NCI-H1436 (cell line): ENCODE data around the gene RPL32.

ENCODE experiments used
- DNase-seq: peaks from one replicate; lab custom pipeline; 2025; lab: John Stamatoyannopoulos, UW

RPL32 gene

DNA sequence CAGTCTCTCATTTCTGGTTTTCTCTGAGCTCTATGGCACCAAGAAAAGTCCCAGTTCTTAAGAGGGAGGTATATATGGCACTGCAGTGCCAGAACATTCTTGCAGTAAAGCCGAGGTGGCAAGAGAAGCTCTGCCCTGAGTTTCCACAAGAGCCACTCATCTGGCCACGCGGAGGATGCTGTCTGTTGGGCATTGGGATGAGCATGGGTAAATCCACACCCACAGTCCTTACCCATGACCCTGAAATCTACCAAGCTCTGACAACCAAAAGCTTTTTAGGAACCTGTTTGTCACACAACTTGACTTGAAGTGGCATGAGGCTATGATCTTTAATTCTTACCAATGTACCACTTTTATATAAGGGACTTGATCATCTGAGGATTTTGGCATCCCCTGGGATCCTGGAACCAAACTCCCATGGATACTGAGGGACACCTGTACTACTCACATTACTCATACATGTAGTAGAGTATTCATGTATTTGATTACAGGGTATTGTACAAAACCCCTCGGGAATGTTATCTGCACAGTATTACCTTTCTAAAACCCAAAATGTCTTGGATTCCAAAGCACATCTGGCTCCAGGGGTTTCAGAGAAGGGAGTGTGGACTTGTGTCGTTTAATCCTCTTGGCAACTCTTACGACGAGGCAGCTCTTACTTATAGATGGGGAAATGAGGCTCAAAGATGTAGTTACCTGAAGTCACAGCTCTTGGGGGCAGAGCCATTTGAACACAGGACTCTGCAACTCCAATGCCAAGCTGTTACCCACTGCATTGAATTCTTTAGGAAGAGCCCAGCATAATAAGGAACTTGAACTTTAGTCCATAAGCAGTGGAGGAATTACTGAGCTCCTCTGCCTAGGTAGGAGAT lies 8.8 kb downstream of the RPL32 start:
- no peak for DNase-seq

DNA sequence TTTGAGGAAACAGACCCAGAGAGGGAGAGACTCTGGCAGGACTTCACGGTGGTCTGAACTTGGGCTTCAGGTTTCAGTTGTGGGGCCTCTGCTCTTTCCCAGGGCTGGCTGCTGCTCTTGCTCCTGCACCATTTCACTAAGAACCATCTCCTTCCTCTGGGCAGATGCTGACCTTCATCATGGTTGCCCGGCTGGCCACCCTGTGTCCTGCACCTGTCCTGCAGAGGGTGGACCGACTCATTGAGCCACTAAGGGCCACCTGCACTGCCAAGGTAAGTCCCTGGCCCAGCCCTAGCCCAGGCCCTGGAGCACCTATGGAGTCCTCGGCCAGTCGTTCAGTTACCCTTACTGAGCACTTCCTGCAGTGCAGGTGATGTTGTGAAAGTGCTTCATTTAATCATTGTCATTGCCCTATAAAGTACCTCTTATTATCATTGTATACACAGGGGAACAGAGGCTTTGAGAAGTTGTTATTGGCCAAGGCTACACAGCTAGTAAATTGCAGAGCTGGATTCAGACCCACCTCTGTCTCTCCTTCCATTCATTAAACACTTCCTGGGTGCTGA lies 10.0 kb downstream of the RPL32 start:
- DNase-seq, result peak; percentile 43

DNA sequence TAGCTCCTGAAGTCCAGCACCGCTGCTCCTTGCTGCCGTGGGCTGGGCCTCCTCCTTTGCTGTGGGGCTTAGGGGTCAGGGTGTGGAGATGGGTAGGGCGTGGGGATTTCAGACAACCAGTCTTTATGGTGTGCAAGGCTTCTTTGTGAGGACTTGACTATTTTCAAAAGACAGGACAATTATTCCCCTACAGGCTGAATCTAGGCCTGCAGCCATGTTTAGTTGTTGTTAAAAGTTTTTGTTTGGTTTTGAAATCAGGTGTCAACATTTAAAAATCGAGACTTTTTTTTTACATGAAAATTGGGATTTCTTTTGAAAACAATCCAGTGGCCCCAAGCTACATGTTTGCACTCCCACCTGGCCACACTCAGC lies 10.6 kb downstream of the RPL32 start:
- DNase-seq, result no peak

DNA sequence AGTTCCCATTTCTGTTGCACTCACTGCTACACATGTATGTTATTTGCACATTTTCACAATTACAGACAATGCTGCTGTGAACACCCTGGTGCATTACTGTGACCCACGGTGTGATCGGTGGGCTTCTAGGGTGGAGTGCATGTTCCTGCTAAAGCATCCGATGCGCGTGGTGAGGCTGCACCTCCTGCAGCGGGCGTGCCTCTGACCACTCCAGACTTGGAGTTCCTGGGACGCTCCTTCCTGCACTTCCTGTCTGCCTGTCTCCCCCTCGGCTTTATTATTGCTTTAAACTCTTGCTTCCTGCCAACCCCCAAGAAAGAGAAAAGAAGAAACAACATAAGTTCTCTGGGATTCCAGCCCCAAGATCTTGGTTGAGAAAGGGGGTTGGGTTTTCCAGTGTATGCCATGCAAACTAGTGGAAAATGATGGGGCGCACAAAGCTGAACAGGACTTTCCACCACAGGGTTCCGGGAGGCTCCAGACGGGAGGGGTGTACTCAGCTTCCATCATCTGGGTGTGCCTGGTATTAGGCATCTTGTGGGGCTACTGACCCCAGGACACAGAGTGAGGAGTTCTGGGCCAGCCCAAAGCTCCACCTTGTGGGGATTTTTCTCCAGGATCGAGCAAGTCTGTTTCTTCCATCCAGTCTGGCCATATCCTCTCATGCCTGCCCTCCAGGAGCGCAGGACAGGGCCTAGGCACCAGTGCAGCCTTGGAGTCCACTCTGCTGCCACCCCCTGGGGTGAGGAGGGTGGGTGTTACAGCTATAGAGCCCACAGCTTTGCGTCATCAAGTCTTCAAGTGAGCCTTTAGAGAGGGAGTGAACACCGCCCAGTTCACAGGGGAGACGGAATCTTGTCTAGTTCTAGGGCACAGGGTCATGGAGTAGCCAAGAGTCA lies 11.2 kb downstream of the RPL32 start:
- no peak for DNase-seq

DNA sequence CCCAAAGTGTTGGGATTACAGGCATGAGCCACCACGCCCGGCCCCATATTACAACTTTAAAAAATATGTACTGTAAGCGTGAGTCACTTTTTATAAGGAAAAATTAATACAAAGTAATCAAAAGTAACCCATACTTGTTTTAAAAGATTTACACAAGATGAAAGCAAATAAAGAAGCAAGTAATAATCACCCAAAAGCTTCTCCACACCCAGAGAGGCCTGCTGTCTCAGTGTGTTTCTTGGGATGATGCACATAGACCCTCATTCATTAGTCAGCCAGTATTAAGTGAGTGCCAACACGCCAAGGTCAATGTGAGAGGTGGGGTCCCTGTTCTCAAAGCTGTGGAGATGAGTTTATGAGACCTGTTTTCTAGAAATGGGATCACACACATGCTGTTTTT lies 12.0 kb downstream of the RPL32 start:
- no peak for DNase-seq

DNA sequence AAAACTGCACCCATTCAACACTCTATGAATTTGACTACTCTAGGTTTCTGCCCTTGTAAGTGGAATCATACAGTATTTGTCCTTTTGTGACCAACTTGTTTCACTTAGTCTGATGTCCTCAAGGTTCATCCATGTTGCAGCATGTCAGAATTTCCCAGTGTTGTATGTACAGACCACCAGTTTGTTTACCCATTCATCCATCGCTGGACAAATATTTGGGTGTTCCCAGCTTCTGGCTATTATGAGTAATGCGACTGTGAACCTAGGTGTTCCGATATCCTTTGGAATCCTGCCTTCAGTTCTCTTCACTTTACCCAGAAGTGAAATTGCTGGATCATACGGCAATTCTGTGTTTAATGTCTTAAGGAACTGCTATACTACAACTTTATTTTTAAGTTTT lies 12.6 kb downstream of the RPL32 start:
- no peak for DNase-seq

DNA sequence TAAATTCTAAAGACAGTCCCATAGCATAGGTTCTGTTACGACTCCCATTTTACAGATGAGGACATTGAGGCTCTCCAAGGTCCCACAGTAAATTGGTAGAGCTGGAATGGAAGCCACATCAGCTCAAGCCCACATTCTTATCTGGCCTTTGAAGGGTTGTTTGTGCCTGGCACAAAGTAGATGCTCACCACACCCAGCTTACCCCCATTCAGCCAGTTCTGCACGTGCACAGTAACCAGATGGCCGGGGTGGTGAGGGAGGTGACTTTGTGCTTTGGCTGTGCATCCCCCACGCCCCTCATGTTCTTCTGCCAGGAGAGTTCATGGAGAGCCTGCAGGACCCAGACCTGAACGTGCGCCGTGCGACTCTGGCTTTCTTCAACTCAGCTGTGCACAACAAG lies 16.2 kb downstream of the RPL32 start:
- DNase-seq, result no peak

DNA sequence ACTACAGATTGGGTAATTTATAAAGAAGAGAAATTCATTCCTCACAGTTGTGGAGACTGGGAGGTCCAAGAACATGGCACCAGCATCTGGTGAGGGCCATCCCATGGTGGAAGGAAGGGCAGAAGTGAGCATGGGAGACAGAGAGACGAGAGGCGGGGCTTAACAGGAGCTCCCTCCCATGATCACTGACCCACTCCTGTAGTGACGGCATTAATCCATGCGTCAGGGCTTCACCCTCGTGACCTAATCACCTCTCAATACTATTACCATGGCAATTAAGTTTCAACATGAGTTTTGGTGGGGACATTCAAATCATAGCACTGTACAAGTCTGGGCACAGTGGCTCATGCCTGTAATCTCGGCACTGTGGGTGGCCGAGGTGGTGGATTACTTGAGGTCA lies 17.1 kb downstream of the RPL32 start:
- no peak for DNase-seq

DNA sequence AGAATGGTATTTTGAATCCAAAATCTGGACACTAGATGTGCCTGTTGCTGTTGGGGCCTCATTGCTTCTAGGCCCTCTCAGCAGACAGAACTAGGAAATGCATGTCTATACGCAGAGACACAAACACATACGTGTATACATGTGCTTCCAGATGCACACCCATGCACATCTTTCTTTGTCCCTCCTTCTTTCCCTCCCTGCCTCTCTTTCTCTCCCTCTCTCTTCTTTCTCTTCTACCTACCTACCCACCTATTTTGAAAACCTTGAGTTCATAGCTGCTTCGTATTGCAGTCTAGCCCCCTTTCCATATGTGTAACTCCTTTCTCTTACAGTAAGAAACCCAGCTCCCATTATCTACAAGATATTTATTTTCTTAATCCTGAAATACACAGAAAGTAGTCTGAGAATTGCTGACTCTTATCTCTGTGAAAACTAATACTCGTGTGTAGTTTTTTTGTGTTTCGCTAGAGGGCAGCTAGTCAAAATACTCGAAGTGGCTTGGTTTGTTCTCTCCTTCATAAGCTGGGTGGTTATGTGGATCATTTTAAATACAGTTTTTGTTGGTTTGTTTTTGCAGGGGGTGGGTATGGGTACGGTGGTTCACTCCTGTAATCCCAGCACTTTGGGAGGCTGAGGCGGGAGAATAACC lies 18.5 kb downstream of the RPL32 start:
- DNase-seq, result no peak

DNA sequence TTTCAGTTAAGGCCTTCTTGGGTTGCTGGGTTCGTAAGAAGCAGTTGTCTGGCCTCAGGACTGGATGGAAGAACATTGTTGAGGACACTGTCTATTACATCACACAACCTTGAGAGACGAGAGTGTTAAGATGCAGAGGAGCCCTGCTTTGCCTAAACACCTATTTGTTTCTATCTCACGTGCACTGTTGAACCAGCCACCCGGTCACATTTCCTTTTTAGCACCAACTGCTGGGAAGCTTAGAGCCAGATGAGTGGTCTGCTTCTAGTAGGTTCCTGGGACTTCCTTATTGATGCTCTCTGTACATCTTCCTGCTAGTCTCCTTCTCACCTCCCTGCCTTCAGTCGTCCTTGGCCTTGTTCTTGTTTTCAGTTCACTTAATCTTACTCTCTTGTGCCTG lies 22.6 kb downstream of the RPL32 start:
- DNase-seq, result no peak

DNA sequence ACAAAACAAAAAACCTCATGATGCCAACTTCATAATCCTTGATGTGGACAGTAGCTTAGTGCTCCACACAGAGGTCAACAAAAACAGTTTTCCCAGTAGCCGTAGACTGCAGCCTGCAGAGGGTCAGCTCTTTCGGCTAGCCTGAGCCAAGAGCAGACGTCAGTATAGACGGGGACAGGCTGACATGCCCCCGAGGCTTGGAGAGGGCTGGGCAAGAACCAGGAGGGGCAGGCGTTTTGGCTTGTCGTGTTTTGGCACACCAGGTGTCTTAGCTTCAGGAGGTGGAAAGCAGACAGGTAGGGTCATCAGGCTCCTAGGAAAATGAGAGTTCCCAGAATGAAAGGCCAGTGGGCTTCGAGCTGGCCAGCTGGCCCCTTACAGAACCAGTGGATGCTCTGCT lies 23.1 kb downstream of the RPL32 start:
- DNase-seq, result no peak

DNA sequence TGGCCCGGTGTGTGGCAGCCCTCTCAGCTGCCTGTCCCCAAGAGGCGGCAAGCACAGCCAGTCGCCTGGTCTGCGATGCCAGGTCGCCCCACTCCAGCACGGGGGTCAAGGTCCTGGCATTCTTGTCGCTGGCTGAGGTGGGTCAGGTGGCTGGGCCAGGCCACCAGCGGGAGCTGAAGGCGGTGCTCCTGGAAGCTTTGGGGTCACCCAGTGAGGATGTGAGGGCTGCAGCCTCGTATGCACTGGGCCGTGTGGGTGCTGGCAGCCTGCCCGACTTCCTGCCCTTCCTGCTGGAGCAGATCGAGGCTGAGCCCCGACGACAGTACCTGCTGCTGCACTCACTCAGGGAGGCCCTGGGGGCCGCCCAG lies 24.0 kb downstream of the RPL32 start:
- no peak for DNase-seq

DNA sequence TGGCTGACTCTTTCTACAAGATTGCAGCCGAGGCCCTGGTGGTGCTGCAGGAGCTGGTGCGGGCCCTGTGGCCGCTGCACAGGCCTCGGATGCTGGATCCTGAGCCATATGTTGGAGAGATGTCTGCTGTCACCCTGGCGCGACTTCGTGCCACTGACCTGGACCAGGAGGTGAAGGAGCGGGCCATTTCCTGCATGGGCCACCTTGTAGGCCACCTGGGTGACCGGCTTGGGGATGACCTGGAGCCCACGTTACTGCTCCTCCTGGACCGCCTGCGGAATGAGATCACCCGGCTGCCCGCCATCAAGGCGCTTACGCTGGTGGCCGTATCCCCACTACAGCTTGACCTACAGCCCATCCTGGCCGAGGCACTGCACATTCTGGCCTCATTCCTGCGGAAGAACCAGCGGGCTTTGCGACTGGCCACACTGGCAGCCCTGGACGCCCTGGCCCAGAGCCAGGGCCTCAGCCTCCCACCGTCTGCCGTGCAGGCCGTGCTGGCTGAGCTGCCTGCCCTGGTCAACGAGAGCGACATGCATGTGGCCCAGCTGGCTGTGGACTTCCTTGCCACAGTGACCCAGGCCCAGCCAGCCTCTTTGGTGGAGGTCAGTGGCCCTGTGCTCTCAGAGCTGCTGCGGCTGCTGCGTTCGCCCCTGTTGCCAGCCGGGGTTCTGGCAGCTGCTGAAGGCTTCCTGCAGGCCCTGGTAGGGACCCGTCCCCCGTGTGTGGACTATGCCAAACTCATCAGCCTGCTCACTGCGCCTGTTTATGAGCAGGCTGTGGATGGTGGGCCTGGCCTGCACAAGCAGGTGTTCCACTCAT lies 24.6 kb downstream of the RPL32 start:
- no peak for DNase-seq

DNA sequence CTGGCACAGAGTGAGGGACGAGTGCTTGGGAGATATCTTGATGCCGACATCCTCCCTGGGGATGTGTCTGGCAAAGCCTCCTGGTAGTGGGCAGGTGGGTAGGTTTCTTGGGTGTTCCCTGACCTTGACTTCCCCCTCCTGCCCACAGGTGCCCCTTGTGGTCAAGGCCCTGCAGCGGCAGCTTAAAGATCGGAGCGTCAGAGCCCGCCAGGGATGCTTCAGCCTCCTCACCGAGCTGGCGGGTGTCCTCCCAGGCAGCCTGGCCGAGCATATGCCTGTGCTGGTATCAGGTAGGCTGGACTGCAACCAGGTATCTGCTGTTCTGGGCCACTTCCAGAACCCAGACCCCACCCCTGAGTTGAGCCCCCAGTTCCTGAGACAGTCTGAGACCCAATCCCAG lies 25.6 kb downstream of the RPL32 start:
- DNase-seq, result no peak

DNA sequence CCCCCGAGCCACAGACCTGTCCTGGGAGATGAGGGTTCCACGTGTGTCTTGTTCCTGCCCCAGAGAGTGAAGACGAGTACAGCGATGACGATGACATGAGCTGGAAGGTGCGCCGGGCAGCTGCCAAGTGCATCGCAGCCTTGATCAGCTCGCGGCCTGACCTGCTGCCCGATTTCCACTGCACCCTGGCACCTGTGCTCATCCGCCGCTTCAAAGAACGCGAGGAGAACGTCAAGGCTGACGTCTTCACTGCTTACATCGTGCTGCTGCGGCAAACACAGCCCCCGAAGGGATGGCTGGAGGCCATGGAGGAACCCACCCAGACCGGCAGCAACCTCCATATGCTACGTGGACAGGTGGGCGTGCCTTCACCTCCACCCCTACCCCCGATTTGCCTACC lies 26.3 kb downstream of the RPL32 start:
- no peak for DNase-seq

DNA sequence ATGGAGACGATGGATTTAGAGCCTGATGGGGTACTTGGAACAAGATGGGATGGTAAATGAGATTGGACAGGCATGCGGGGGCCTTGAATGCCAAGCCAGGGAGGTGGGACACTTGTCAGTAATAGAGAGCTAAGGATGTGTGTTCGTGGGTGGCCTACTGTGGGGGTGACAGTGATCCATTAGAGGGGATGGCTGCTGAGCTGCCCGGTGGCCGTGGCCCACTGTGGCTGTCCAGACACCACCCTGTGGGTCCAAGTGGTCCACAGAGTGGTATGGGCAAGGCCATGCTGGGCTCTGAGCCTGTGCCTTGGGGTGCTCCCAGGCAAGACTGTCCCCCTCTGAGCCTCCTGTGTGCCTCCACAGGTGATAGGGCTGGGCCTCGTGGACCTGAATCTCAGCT lies 27.4 kb downstream of the RPL32 start:
- DNase-seq, result no peak

DNA sequence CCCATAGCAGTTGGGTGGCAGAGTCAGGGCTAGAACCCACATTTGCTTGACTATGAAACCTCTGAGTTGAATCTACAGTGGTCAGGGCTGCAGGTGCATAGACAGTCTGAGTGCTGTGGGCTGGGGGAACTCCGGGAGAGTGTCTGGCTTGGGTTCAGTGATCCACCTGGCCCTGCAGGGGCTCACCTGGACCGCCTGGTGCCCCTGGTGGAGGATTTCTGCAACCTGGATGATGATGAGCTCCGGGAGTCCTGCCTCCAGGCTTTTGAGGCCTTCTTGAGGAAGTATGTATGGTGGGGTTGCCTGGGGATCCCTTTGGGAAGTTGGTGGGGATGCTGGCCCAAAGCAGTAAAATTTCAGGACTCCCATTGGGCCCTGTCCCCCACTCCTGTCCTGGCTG lies 28.6 kb downstream of the RPL32 start:
- no peak for DNase-seq

DNA sequence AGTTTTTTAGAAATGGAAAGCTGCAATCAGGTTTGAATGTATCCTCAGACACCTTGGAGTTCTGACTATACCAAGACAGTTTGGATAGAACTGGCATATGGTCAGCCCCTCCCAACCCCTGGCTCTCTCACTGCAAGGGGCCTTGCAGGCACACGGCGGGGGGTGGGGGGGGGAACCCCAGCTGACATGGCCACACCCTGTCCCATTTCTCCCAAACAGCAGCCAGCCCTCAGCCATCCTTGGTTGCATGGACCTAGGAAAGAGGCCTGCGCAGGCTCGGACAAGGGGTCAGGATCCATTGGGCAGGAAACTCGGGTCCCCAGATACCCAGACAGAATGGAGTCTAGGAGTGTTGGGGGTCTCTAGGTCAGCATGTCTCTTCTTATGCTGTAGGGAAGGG lies 30.4 kb downstream of the RPL32 start:
- DNase-seq, result no peak

DNA sequence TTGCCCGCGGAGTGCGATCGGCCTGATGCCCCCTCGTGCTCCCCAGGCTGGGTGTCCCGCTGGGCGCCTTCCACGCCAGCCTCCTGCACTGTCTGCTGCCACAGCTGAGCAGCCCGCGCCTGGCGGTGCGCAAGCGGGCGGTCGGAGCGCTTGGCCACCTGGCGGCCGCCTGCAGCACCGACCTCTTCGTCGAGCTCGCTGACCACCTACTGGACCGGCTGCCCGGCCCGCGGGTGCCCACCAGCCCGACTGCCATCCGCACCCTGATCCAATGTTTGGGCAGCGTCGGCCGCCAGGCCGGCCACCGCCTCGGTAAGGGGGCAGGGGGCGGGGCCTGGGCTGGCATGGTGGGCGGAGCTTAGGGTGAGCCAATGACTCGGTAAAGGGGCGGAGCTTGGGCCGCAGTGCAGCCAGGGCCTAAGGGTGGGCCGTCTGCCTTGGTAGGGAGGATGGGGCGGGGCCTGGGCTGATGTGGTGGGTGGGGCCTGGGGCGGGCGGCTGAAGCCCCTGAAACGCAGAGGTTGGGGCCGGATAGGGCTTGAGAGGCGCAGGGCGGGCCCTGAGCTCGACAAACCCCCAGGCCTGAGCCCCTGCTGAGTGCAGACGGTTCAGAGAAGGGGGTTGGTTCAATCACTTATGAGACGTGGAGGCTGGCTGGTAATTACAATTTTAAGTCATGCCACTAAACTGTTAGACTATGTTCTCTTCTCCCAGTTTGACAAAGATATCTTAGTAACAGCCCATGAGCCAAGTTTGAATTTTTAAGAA lies 31.2 kb downstream of the RPL32 start:
- peak; percentile 82 for DNase-seq

DNA sequence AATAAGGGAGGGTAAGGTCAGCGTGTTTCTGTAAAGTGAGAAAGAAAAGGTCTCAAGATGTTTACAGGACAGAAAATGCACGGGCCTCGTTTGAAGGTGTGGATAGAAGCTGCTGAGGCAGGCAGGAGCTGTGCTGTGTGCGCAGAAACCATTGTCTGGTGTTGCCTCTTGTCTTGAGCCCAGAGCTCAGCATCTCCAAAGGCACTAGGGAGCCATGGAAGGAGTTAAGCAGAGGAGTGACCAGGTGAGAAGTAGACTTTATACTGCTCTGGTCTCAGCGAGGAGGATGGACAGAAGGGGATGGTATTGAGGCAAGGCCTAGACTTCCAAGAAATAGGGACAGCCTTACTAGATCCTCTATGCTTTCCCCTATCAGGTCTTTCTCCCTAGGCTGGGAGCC lies 31.9 kb downstream of the RPL32 start:
- no peak for DNase-seq

DNA sequence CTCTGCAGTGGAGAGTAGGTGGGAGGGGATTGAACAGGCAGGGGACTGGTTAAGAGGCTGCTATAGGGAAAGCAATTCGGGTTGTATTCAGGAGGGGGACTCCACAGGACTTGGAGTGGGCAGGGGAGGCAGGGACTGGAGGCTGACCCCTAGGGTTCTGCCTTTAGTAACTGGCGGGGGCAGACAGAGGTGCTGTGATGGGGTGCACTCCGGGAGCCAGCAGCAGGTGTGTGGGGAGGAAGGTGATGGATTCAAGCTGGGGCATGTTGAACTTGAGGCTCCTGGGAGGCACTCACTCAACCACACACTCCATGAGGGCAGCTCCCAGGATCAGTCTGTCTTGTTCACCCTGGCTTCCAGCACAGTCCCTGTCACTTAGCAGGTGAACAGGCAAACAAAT lies 32.4 kb downstream of the RPL32 start:
- no peak for DNase-seq
